GM20431 (cell line): ENCODE results near the gene PITRM1.

ENCODE experiments used
- in situ Hi-C: fragments of 300-500 bp; cut with MseI, MboI; formaldehyde crosslinking; loops from one replicate; pipeline ENCODE4 v1.15.0; 2020; ENCODE audit warnings: low sequenced_read_pairs; ENCODE audit not compliant: unreplicated experiment

Gene PITRM1

DNA sequence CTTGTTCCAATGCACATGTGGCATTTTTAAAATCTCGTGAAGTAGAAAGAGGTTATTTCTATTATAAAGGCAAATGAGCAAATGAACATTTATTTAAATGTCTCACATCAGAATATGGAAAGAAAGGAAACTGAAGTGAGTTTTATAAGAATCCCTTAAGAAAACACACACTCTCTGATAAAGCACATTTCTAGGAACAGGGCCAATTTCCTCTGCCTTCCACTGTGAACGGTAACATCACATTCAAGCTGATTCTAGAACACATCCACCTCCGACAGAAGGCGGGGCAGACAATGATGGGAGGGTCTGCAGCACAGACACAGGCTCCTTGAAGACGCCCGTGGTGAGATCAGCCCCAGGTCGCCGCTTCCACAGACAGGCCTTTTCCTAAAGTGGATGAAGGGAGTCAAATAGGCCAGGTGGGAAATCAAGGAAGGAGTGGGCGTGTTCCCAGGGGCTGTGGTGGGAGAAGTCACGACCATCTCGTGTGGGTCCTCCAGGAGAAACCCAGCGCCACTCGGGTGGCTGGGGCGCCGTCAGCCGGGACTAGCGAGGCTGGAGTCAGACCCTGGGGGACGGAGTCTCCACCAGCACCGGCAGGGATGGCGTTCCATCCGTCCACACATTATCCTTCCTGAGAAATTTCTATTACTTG is 31.1 kb downstream of the PITRM1 start:
- in situ Hi-C loops, result no loop called here

DNA sequence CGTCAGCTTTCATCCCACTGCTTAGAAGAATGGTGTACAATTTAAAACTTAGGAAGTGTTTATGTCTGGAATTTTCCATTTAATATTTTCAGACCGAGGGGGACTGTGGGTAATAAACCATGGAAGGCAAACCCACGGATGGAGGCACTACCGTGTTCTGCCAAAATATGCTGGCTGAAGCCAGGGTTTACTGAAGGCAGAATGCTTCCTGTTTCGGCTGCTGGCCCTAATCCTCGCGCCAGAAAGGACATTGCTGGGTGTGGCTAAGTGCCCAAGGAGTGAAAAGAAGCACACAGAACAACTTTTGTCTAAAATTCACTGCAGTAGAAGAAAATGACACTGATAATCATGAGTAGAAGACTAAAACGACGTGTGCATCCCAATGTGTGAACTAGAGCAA is 32.3 kb downstream of the PITRM1 start:
- in situ Hi-C loops, result no loop called here

DNA sequence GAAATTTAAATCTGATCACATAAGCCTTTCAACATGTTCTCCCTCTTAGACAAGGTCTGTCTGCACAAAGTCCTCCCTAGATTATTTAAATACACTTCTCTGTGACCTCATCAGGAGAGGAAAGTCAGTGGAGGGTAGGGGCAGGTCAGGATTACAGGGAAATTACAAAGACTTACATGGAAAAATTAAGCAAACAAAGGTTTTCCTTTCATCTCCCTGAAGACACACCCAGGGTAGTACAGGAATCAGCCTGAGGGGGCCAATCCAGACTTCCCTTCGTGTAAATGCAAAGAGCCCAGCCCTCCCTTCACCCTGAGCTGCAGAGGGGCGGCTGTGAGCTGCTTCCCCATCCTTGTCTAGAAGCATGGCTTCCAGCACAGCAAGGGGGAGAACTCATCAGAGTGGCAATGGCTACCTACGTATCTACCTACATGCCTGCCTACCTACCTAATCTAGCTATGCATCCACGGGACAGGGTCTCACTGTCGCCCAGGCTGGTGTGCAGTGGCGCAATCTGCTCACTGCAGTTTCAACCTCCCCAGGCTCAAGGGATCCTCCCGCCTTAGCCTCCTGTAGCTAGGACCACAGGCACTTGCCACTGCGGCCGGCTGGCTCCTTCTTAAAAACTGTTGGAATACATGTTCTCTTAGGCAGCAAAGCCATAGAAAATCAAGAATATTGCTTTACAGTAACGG is 33.2 kb downstream of the PITRM1 start:
- in situ Hi-C loops, result no loop called here

DNA sequence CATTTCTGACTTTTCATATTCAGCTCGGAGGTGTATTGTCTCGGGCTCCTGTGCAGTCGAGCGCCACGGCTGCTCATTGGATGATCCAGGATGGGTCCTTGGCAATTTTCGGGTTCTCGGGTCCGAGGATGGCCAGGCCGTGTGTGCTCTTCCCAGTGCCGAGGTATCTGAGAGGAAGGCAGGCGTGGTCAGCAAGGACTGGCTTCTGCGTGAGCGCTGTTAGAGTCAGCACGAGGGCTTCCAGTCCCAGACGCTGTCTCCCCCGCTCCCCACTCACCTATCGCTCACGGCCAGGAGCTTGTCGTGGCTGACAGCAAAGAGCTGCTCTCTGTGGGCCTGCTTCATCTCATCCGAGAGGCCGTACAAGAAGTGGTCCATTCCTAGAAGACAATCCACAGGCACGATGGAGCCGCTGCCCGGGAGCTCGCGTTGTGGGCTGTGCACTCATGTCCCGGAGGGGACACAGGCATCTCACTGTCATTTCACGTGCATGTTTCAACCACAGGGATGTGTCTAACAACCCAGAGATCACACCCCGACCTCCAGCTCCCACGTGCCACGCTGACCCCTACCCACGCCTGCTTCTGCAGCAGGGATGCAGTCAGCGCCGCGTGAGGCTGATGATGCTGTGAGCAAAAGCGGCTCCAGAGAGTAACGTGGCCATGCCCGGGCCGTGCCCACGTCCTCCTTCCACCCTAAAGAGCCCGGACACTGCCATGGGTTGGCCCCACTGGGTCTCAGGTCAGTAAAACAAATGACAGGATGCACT is 34.4 kb downstream of the PITRM1 start:
- in situ Hi-C loops, result no loop called here

GRCh38 chr10:3136763-3137611 is 35.6 kb downstream of the PITRM1 start:
- in situ Hi-C loops, result no loop called here

DNA sequence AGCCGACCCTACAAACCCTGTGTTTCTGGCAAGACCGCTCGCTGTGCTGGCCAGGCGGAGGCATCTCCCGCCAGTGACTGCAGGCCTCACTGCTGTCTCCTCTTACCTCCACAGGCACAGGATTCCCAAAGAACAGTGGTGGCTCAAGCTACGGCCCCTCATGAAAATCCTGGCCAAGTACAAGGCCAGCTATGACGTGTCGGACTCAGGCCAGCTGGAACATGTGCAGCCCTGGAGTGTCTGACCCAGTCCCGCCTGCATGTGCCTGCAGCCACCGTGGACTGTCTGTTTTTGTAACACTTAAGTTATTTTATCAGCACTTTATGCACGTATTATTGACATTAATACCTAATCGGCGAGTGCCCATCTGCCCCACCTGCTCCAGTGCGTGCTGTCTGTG is 36.2 kb downstream of the PITRM1 start:
- in situ Hi-C loops, result no loop called here

DNA sequence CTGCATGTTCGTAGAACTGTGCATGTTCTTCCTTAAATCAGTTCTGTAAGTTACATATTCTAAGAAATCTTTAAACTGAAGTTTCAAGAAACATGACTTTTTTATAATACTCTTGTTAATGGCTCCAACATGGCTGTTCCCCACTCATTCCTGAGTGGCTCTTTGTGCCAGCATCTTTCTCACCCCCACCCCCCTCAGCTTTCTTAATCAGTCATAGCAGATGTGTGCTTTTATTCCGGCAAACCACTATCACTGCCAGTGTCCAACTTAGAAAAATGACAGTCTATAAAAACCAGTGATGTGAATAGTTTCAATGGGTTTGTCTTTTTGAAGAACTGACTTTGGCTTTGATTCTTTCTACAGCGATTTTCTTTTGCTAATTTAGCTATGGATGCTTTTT is 37.6 kb downstream of the PITRM1 start:
- in situ Hi-C loops, result no loop called here

DNA sequence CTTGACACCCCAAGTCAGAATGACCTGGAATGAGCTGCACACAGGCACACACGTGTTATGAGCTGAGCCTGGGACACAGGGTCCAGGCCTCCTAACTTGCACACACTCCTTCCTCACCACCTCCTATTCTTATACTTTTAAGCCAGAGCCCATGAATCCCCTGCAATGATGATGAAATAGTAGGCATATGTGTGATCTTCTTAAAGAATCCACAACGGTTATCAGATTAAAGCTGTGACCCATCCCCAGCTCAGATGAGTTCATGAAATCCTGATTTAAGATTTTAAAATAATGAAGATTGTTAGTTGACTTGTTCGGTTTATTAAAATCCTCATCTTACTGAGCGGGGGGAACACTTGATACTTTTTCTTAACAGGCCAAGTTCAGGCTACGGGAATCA is 38.6 kb downstream of the PITRM1 start:
- in situ Hi-C loops, result no loop called here

- in situ Hi-C loops, result no loop called here
Measured at GRCh38 chr10:3132036-3133025, 40.3 kb downstream of the PITRM1 start.

- in situ Hi-C loops, result no loop called here
Measured at GRCh38 chr10:3131098-3131497, 41.5 kb downstream of the PITRM1 start.

DNA sequence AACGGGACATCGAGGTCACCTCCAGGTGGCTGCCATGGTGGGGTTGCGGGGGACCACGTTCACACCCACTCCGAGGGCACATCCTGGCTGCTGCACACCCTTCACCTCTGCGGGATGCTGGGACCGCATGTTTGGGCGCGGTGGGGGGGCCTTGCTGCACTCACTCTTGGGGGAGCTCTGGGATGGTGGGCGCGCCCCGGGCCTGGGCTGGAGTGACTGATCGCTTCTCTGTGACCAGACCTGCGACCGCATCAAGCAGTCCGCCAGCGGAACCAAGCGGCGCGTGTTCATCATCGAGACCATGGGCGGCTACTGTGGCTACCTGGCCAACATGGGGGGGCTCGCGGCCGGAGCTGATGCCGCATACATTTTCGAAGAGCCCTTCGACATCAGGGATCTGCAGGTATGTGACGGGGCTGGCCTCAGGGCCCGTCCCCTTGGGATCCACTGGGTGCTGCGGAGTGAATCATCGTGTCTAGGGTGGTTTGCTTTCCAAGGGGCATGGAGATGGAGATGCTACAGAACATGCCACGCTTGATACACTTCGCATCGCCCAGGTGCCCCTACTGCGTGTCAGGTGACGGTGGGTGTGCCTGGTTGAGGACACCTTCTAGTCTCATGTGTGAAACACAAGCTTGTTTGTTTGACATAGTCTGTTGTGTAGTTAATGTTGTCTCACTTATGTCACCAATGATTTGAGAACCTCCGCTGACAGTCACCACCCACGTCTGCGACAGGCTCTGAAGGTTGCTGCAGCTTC is 42.8 kb downstream of the PITRM1 start:
- in situ Hi-C loops, result no loop called here

DNA sequence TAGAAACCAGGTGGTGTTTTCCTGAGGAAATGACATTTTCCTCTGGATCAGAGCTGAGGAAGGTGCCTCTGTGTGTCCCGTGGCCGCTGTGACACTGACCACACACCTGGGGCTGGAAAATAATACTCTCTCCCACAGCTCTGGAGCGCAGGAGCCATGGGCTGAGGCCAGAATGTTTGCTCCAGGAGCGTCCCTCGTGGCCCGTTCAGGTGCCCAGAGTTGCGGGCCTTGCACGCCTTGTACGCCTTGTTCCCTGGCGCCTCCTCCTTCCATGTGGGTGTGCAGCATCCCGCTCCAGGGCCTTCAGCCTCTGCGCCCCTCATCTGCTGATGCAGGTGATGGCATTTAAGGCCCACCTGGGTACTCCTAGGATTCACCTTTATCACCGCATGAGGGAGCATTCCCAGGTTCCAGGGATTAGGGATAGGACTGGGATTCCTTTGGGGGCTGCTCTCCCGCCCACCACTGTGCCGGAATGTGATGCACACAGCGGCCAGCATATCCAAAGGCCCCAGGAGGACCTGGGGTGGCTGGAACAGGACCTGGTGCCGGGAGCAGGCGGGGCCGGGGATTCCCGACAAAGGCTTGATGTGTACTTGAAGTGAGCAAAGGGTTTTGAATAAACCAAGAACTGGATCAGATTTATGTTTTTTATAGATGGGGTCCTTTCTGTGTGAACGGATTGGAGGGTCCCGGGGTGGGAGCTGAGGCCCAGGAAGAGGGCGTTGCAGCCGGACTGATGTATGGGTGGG is 44.0 kb downstream of the PITRM1 start:
- in situ Hi-C loops, result no loop called here

DNA sequence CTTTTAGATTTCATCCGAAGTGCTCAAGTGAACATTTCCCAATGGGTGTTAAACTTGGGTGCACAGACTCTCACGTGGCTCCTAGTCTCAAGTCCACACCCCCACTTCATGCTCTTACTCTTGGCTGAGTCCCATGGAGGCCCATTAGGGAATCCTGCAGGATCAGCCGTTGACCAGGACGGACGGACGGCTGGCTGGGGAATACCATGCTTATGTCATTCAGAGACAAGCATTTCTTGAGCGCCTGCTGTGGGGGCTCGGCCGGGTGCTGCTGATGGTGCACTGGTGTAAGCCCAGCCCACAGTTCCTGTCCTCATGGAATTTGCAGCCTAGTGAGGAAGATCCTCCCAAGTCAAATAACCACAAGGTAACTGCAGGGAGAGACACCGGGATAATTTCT is 44.7 kb downstream of the PITRM1 start:
- in situ Hi-C loops, result no loop called here

GRCh38 chr10:3126741-3127346 is 45.7 kb downstream of the PITRM1 start:
- in situ Hi-C loops, result no loop called here

DNA sequence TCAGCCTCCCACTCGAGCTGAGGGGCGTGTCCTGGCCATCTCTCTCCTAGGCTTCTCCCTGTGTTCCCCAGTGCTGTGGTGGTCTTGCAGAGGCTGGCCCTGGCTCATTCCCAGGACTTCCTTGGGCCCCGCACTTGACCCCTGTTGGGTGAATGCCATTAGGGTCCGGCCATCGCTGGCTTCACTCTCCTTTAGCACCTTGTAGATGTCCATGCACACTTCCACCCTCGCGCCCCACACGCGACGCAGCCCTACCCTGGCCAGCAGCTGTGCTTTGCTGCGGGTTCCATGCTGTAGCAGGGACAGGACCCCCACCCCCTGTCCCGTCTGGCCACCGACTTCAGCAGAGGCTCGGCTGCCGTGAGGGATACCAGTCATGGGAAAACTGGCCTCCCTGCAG is 46.3 kb downstream of the PITRM1 start:
- in situ Hi-C loops, result no loop called here

DNA sequence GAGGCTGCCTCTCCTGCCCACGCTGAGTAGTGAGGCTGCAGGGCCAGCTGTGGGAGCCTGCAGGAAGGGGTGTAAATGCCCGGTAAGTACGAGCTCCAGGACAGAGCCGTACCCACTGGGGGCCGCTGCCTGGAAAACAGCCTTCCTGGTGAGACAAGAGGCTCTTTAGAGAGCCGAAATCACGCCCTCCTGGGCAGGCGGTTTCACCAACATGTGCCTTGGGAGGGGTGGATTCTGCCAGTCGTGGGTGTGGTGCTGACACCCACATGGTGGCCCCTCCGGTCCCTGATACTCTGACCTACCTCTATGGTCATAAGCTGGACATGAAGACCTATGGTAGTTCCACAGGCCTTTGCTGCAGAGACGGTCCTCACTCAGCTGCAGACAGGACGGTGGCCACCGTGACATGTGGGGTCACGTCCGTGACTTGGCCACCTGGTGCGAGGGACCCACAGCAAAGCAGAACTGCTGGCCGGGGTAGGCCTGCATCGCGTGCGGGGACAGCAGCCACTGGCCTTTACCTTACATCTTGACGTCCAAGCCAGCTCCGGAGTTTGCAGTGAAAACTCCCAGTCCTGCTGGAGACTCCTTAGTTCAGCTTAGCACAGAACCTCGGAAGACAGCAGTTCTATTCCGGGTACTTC is 46.9 kb downstream of the PITRM1 start:
- in situ Hi-C loops, result no loop called here
